ENCODE results near the gene FH.

GRCh38 chr1:241533326-241534115, 14.0 kb upstream of the FH start:
- TF ChIP-seq CTCF (IDR thresholded peaks at IDR 0.05; ENCODE audit: low read depth, low read length, poor library complexity, severe bottlenecking): no peak
- no peak for TF ChIP-seq EZH2phosphoT487 (IDR thresholded peaks at IDR 0.05; ENCODE audit: borderline replicate concordance, low read length)
